Lower leg skin (tissue), 4 donors: ENCODE data around the gene HERC5. TPM values are rescaled to one million over a fixed set of nuclear protein-coding genes. Genes with fewer than 3 reads are reported as not detected.

Experiments used
- DNase-seq, 2 donors: peaks; one replicate each; pipeline ENCODE4 v3.0.0-alpha.2; 2019; ENCODE audit warnings: low spot score in 2 of 2
- H3K4me3 ChIP-seq: fragments of 200-600 bp; sonication (generic); 2 replicates; pipeline ENCODE4 v1.5.1; 2017; ENCODE audit warnings: mild to moderate bottlenecking, low read depth; ENCODE audit not compliant: poor library complexity, severe bottlenecking
- POLR2A ChIP-seq, 2 donors: fragments of 450-650 bp; IDR thresholded peaks; one replicate each; pipeline ENCODE4 v1.6.1; 2016 to 2017; ENCODE audit warnings: antibody characterized with exemption in 2 of 2, mild to moderate bottlenecking in 1 of 2, moderate library complexity in 1 of 2
- WGBS, 2 donors: methylation state at CpG; one replicate each; pipeline ENCODE4 v1.1.5; 2018; 5-methylcytosine and 5-hydroxymethylcytosine counted together
- intact Hi-C: fragments of 100-400 bp; cut with DNase I; formaldehyde crosslinking; loops from one replicate; pipeline ENCODE4 v1.15.0; 2023; ENCODE audit warnings: low total_unique reads
- total RNA-seq, 4 donors: library from RNA; depleted of rRNA; stranded (reverse); fragments of >200 nt; gene quantifications; one replicate each; pipeline ENCODE4 v1.1.0, GENCODE V29; 2016
- TF ChIP-seq, protein P1 (sequence below), 3 donors: fragments of 450-650 bp; IDR thresholded peaks; one replicate each; pipeline ENCODE4 v1.5.1; 2016; ENCODE audit warnings: antibody characterized with exemption in 3 of 3, mild to moderate bottlenecking in 3 of 3, moderate library complexity in 2 of 3

HERC5 gene
- total RNA-seq, result 1 to 10 TPM in 3 of 4 donors, under 1 TPM in 1; 0.51 to 2.7 (median 1.9) TPM

DNA sequence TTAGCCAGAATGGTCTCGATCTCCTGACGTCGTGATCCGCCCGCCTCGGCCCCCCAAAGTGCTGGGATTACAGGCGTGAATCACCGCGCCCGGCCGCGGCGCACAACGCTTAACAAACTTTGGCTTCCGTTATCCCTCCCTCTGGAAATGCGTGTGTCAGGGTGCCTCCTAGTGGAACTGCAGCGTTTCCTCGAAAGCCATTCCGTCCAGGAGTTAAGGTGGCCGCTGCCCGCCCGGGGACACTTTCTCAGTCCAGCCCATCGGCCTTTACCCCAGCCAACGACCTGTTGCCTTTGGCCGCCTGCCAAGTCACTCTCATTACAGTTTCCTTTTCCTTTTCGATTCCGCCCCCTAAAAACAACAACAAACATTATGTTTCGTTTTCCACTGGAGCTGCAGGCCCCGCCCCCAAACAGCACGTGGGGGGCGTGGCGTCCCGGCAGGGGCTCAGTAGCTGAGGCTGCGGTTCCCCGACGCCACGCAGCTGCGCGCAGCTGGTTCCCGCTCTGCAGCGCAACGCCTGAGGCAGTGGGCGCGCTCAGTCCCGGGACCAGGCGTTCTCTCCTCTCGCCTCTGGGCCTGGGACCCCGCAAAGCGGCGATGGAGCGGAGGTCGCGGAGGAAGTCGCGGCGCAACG, at the start of gene HERC5:
Gene HERC5 (plus strand): TSS at position 450 of the 637 bp plus-strand sequence. CDS start 151 bp downstream, at position 601.
- intact Hi-C loops, result loop anchor here (5.0 kb wide), 1 partner anchor 239 kb away; no protein-coding TSS in a partner anchor
- peak within 1 kb of the TSS; percentile 46 for H3K4me3 ChIP-seq
- 1% methylated on average over 39 to 57 of the region's 57 CpGs for WGBS, 2 donors

DNA sequence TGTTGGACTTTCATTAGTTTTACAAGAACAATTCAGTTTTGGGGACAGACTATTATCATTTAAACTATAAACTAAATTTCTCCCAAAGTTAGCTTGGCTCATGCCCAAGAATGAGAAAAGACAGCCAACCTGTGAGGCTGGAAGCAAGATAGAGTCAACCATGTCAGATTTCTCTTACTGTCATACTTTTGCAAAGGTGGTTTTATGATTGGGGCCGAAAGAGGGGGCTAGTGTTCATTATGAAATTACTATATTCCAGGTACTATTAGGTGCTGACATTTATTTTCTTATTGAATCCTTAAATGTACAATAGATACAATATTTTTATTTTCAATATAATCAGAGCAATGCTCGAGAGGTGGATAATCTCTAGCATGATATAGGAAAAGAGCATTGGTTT, 47.7 kb upstream of the HERC5 start:
- DNase-seq, result no peak
- WGBS, 2 donors, result 93% methylated on average over 2 of the region's 2 CpGs

More for the DNA sequence above, at the start of gene HERC5:
- TF ChIP-seq, protein P1, sequence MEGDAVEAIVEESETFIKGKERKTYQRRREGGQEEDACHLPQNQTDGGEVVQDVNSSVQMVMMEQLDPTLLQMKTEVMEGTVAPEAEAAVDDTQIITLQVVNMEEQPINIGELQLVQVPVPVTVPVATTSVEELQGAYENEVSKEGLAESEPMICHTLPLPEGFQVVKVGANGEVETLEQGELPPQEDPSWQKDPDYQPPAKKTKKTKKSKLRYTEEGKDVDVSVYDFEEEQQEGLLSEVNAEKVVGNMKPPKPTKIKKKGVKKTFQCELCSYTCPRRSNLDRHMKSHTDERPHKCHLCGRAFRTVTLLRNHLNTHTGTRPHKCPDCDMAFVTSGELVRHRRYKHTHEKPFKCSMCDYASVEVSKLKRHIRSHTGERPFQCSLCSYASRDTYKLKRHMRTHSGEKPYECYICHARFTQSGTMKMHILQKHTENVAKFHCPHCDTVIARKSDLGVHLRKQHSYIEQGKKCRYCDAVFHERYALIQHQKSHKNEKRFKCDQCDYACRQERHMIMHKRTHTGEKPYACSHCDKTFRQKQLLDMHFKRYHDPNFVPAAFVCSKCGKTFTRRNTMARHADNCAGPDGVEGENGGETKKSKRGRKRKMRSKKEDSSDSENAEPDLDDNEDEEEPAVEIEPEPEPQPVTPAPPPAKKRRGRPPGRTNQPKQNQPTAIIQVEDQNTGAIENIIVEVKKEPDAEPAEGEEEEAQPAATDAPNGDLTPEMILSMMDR (IDR thresholded peaks at IDR 0.05), result peak in 1 of 3 donors; percentile 45
- no peak for TF ChIP-seq POLR2A (IDR thresholded peaks at IDR 0.05)
- peak; percentile 85 to 98 for DNase-seq

DNA sequence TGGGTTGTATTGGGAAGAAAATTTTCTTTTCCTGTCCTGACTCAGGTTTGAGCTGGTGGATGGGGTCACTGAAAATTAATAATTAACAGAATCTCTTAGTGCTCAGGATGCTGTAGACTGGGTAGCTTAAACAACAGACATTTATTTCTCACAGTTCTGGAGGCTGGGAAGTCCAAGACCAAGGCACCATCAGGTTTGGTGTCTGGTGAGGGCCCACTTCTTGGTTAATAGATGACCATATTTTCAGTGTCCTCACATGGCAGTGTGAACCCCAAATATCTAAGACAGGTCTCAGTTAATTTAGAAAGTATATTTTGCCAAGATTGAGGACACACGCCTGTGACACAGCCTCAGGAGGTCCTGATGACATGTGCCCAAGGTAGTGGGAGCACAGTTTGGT, 47.1 kb upstream of the HERC5 start:
- TF ChIP-seq, protein P1 (IDR thresholded peaks at IDR 0.05), result no peak
- no peak for TF ChIP-seq POLR2A (IDR thresholded peaks at IDR 0.05)
- no peak overlapping the region for H3K4me3 ChIP-seq
- 94 to 100% methylated on average over 1 of the region's 1 CpG for WGBS, 2 donors
- intact Hi-C loops, result no loop called here
- DNase-seq, result no peak

More for the DNA sequence above, 47.7 kb upstream of the HERC5 start:
- intact Hi-C loops, result no loop called here
- H3K4me3 ChIP-seq, result no peak overlapping the region
- TF ChIP-seq, protein P1 (IDR thresholded peaks at IDR 0.05), result no peak
- TF ChIP-seq POLR2A (IDR thresholded peaks at IDR 0.05), result no peak

DNA sequence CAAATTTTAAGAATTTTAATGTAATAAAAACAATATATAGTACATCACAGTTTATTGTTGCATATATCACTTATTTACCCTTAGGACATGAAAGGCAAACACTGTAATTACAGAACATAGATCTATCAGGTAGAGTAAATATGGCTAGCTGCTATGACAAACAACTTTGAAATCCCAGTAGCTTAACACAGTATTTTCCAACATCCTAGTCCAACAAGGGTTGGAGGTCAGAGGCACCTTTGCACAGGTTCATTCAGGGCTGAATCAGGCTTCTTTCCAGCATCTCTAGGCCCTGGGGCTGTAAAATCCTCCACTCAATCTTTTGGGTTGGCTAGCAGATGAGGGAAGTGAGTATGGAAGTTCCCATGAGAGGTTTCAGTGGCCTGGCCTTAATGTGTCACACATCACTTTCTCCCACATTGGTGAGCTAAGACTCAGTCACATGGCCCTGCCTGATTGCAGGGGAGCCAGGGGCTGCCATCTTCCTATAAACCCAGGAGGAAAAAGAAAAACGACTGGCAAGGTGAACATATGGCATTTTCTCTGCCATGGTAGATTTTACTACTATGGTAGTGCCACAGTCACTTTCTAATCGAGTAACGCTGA, 45.3 kb upstream of the HERC5 start:
- TF ChIP-seq POLR2A (IDR thresholded peaks at IDR 0.05), result no peak
- TF ChIP-seq, protein P1 (IDR thresholded peaks at IDR 0.05), result no peak
- WGBS, 2 donors, result 93 to 95% methylated on average over 3 of the region's 3 CpGs
- no peak overlapping the region for H3K4me3 ChIP-seq
- intact Hi-C loops, result no loop called here
- DNase-seq, result no peak

DNA sequence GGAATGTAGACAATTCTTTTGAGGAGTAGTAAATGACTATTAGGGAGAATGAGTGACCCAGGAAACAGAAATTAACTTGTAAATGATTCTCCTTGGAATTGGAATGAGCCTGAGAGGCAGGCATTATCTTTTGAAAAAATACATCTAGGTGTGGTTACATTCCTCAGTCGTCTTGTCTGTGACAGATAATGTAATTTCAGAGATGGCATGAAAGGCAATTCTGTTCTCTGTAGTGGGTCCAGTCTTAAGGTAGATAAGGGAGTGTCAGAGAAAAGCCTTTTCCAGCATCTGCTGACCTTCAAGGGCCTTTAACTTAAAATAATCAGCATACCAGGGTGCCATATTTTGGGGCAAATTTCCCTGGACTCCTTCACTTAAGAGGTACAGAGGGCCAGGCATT, 43.1 kb upstream of the HERC5 start:
- no peak for TF ChIP-seq POLR2A (IDR thresholded peaks at IDR 0.05)
- TF ChIP-seq, protein P1 (IDR thresholded peaks at IDR 0.05), result no peak
- no peak for DNase-seq
- intact Hi-C loops, result no loop called here
- no peak overlapping the region for H3K4me3 ChIP-seq
- WGBS, 2 donors, result 60 to 62% methylated on average over 1 of the region's 1 CpG
